H1 (cell line): ENCODE results near the gene GRID1. TPM values are rescaled to one million over a fixed set of nuclear protein-coding genes. Genes with fewer than 3 reads are reported as not detected.

ENCODE experiments used
- CTCF ChIA-PET: fragments of 300-600 bp; sonication (Branson Sonifier 250); formaldehyde crosslinking; loops from one replicate; lab custom pipeline; 2021; ENCODE audit not compliant: partially characterized antibody; lab: Charles Lee
- POLR2A ChIA-PET: fragments of 300-600 bp; sonication (Branson Sonifier 250); formaldehyde crosslinking; loops from one replicate; lab custom pipeline; 2021; ENCODE audit warnings: inconsistent platforms; ENCODE audit not compliant: partially characterized antibody; lab: Charles Lee
- DNase-seq, 2 experiments: peaks; one replicate each; pipeline versions ENCODE4 v3.0.0 to v3.0.0-alpha.2; 2010 to 2022; ENCODE audit warnings: low spot score in 2 of 2, low read depth in 1 of 2, mixed read lengths in 1 of 2
- FAIRE-seq: peaks from 2 replicates; lab custom pipeline; 2011; peaks lifted over from hg19 to GRCh38; lab: Jason Lieb, UNC
- H2AFZ ChIP-seq: 2 replicates; pipeline ENCODE4 v1.8.1; 2012; ENCODE audit warnings: low read length, inconsistent platforms
- H2AK5ac ChIP-seq: 2 replicates; pipeline ENCODE4 v1.6.1; 2013; ENCODE audit warnings: low read depth, low read length
- H2BK120ac ChIP-seq: replicated peaks from 2 replicates; pipeline ENCODE3; 2013; ENCODE audit warnings: low read depth, low read length, inconsistent platforms
- H2BK12ac ChIP-seq: 2 replicates; pipeline ENCODE4 v1.6.1; 2013; ENCODE audit warnings: low read depth, low read length
- H2BK15ac ChIP-seq: 2 replicates; pipeline ENCODE4 v1.6.1; 2013; ENCODE audit warnings: low read length
- H2BK20ac ChIP-seq: 2 replicates; pipeline ENCODE4 v1.6.1; 2013; ENCODE audit warnings: low read length
- H2BK5ac ChIP-seq: 2 replicates; pipeline ENCODE4 v1.6.1; 2013; ENCODE audit warnings: low read depth, low read length
- H3K14ac ChIP-seq: 2 replicates; pipeline ENCODE4 v1.6.1; 2013; ENCODE audit warnings: inconsistent platforms; ENCODE audit not compliant: insufficient read length
- H3K18ac ChIP-seq: 2 replicates; pipeline ENCODE4 v1.6.1; 2013; ENCODE audit warnings: low read length; ENCODE audit errors: extremely low read depth
- H3K23ac ChIP-seq: 2 replicates; pipeline ENCODE4 v1.6.1; 2013; ENCODE audit warnings: inconsistent platforms; ENCODE audit not compliant: insufficient read length
- H3K23me2 ChIP-seq: 2 replicates; pipeline ENCODE4 v1.6.1; 2013; ENCODE audit warnings: low read depth, low read length
- H3K27ac ChIP-seq: 2 replicates; pipeline ENCODE4 v1.6.1; 2011; ENCODE audit warnings: low read depth, low read length, inconsistent platforms
- H3K27me3 ChIP-seq, 4 experiments: replicated peaks in 1 of 4; 1 replicate in 1 of 4; 2 replicates in 3 of 4; pipeline versions ENCODE4 v1.6.1 to v1.8.1; 2011 to 2013; ENCODE audit warnings: low read length in 3 of 4, mild to moderate bottlenecking in 3 of 4, inconsistent platforms in 2 of 4, mixed read lengths in 2 of 4, moderate library complexity in 1 of 4; ENCODE audit not compliant: control insufficient read depth in 3 of 4, insufficient read depth in 3 of 4; ENCODE audit errors: extremely low read depth in 1 of 4
- H3K36me3 ChIP-seq, 4 experiments: 2 replicates each; pipeline versions ENCODE4 v1.6.1 to v1.8.1; 2011 to 2013; ENCODE audit warnings: mild to moderate bottlenecking in 4 of 4, low read length in 3 of 4, moderate library complexity in 2 of 4, control low read depth in 1 of 4, inconsistent platforms in 1 of 4; ENCODE audit not compliant: insufficient read depth in 4 of 4, control insufficient read depth in 2 of 4
- H3K4ac ChIP-seq: replicated peaks from 2 replicates; pipeline ENCODE3; 2013; ENCODE audit warnings: low read length, low read depth, mixed read lengths, inconsistent platforms; ENCODE audit not compliant: insufficient read length
- H3K4me1 ChIP-seq, 4 experiments: replicated peaks in 1 of 4; 1 replicate in 1 of 4; 2 replicates in 3 of 4; pipeline versions ENCODE4 v1.6.1 to v1.8.1; 2011 to 2013; ENCODE audit warnings: low read length in 3 of 4, inconsistent platforms in 2 of 4, mixed read lengths in 1 of 4; ENCODE audit not compliant: insufficient read depth in 4 of 4, control insufficient read depth in 3 of 4
- H3K4me2 ChIP-seq, 2 experiments: 2 replicates each; pipeline versions ENCODE4 v1.6.1 to v1.8.1; 2011 to 2013; ENCODE audit warnings: low read depth in 2 of 2, low read length in 2 of 2, control low read depth in 1 of 2, inconsistent platforms in 1 of 2, mild to moderate bottlenecking in 1 of 2; ENCODE audit not compliant: insufficient read depth in 1 of 2
- H3K4me3 ChIP-seq, 4 experiments: fragments of 200-600, 300-600 bp in 1 of 4; sonication (generic), shearing (Covaris generic), sonication (Bioruptor Twin) in 1 of 4; 2 replicates each; pipeline versions ENCODE4 v1.5.1 to v1.8.1; 2011 to 2016; ENCODE audit warnings: low read length in 4 of 4, low read depth in 3 of 4, control low read depth in 2 of 4, inconsistent platforms in 2 of 4, mild to moderate bottlenecking in 2 of 4, mixed read lengths in 1 of 4, moderate library complexity in 1 of 4; ENCODE audit not compliant: insufficient read depth in 2 of 4; ENCODE audit errors: extremely low read depth in 1 of 4
- H3K56ac ChIP-seq: replicated peaks from 2 replicates; pipeline ENCODE3; 2013; ENCODE audit warnings: low read depth, mild to moderate bottlenecking, mixed read lengths, low read length, inconsistent platforms; ENCODE audit not compliant: insufficient read length
- H3K79me1 ChIP-seq: 2 replicates; pipeline ENCODE4 v1.6.1; 2013; ENCODE audit warnings: low read depth, low read length, control low read depth
- H3K79me2 ChIP-seq, 2 experiments: 2 replicates each; pipeline versions ENCODE4 v1.6.1 to v1.8.1; 2012 to 2013; ENCODE audit warnings: low read length in 2 of 2, mild to moderate bottlenecking in 2 of 2, inconsistent platforms in 1 of 2; ENCODE audit not compliant: insufficient read depth in 2 of 2, control insufficient read depth in 1 of 2
- H3K9ac ChIP-seq, 4 experiments: replicated peaks in 1 of 4; 1 replicate in 1 of 4; 2 replicates in 3 of 4; pipeline versions ENCODE4 v1.6.1 to v1.8.1; 2011 to 2013; ENCODE audit warnings: low read depth in 3 of 4, low read length in 3 of 4, control low read depth in 2 of 4, mild to moderate bottlenecking in 2 of 4, moderate library complexity in 2 of 4, inconsistent platforms in 1 of 4; ENCODE audit errors: extremely low read depth in 1 of 4
- H3K9me3 ChIP-seq, 2 experiments: 2 replicates each; pipeline versions ENCODE4 v1.6.1 to v1.8.1; 2012 to 2013; ENCODE audit warnings: mild to moderate bottlenecking in 2 of 2, moderate library complexity in 2 of 2, control low read depth in 1 of 2, inconsistent platforms in 1 of 2, low read depth in 1 of 2, low read length in 1 of 2, mixed read lengths in 1 of 2; ENCODE audit not compliant: insufficient read depth in 2 of 2
- H4K20me1 ChIP-seq, 2 experiments: replicated peaks in 1 of 2; 2 replicates each; pipeline versions ENCODE3 to v1.8.1; 2011 to 2013; ENCODE audit warnings: inconsistent platforms in 2 of 2, low read length in 2 of 2, mild to moderate bottlenecking in 1 of 2; ENCODE audit not compliant: insufficient read depth in 2 of 2, control insufficient read depth in 1 of 2
- H4K5ac ChIP-seq: 2 replicates; pipeline ENCODE4 v1.6.1; 2013; ENCODE audit warnings: low read length, low read depth, mixed read lengths, inconsistent platforms; ENCODE audit not compliant: insufficient read length
- H4K8ac ChIP-seq: 2 replicates; pipeline ENCODE4 v1.8.0; 2013; ENCODE audit warnings: mild to moderate bottlenecking, moderate library complexity, low read length, inconsistent platforms; ENCODE audit not compliant: insufficient read depth; ENCODE audit errors: extremely low read depth
- H4K91ac ChIP-seq: replicated peaks from 2 replicates; pipeline ENCODE3; 2013; ENCODE audit warnings: low read length, mixed read lengths, inconsistent platforms; ENCODE audit not compliant: insufficient read length
- CHD2 ChIP-seq: IDR thresholded peaks from 2 replicates; pipeline ENCODE4 v1.6.1; 2012; ENCODE audit warnings: low read length, improper control_type of control experiment
- GTF2F1 ChIP-seq: IDR thresholded peaks from 2 replicates; pipeline ENCODE4 v1.6.1; 2012; ENCODE audit warnings: low read depth, low read length, improper control_type of control experiment, borderline replicate concordance
- JUND ChIP-seq: IDR thresholded peaks from 2 replicates; pipeline ENCODE4 v1.6.1; 2011; ENCODE audit warnings: mild to moderate bottlenecking, improper control_type of control experiment, low read length
- POLR2AphosphoS5 ChIP-seq: IDR thresholded peaks from 2 replicates; pipeline ENCODE4 v1.6.1; 2011; ENCODE audit warnings: low read depth, low read length
- SUZ12 ChIP-seq: fragments of 200-600 bp; sonication (generic); IDR thresholded peaks from 2 replicates; pipeline ENCODE4 v1.6.1; 2012; ENCODE audit warnings: mild to moderate bottlenecking, inconsistent platforms, low read length, moderate library complexity, mixed read lengths
- TCF12 ChIP-seq: IDR thresholded peaks from 2 replicates; pipeline ENCODE4 v1.6.1; 2011; ENCODE audit warnings: low read depth, mild to moderate bottlenecking, low read length
- YY1 ChIP-seq: IDR thresholded peaks from 2 replicates; pipeline ENCODE4 v1.6.1; 2011; ENCODE audit warnings: low read depth, mild to moderate bottlenecking, low read length
- WGBS, 2 experiments: shearing (Covaris generic) in 1 of 2; methylation state at CpG; one replicate each; pipeline versions ENCODE4 v1.1.6 to v1.1.7; 2013 to 2015; ENCODE audit warnings: low lambda C conversion rate in 2 of 2, mixed read lengths in 2 of 2, inconsistent platforms in 1 of 2, low coverage in 1 of 2, missing lambda C conversion rate in 1 of 2; ENCODE audit not compliant: insufficient replicate concordance in 2 of 2, insufficient coverage in 1 of 2, insufficient read length in 1 of 2; ENCODE audit errors: extremely low coverage in 1 of 2, missing lambda C conversion rate in 1 of 2; 5-methylcytosine and 5-hydroxymethylcytosine counted together
- polyA plus RNA-seq, 7 experiments: library from polyadenylated mRNA; depleted of rRNA in 3 of 7; stranded (reverse) in 5 of 7; unstranded in 2 of 7; fragments of >200 nt in 5 of 7; fragments of 200-250 nt in 2 of 7; gene quantifications; 1 replicate in 5 of 7; 2 replicates in 1 of 7; 4 replicates in 1 of 7; pipeline versions ENCODE4 v1.2.1 to v1.2.3, GENCODE V29; 2011 to 2013; ENCODE audit warnings: missing spikeins in 2 of 7, mixed read lengths in 2 of 7
- total RNA-seq: library from RNA; stranded (reverse); fragmentation: NEBNext Ultra II Directional; extraction: Animal tissue kit (Norgen Biotek cat#: 25700); gene quantifications from 2 replicates; pipeline ENCODE4 v1.2.1, GENCODE V29; 2021

The GRID1 gene
- total and polyA plus RNA-seq, 2 of the 8 experiments (the other 6 are each of a cell fraction or from before 2014, with no cell fraction given), result 0.22 to 0.30 TPM

GRCh38 chr10:85643845-85644525 lies 722.6 kb downstream of the GRID1 start:
- Histone ChIP-seq H3K56ac (no peak overlapping the region), H2AK5ac (no peak overlapping the region), H3K4me3 (no peak overlapping the region), H3K23me2 (no peaks in the 10 kb centered on the region), H4K20me1 (no peaks in the 10 kb centered on the region), H2BK5ac (no peak overlapping the region), H2BK15ac (no peak overlapping the region), H3K4me1 (no peaks in the 10 kb centered on the region), H3K4me2 (no peak overlapping the region), H2BK120ac (no peak overlapping the region), H3K9me3 (no peaks in the 10 kb centered on the region), H2AFZ (no peak overlapping the region), H4K8ac (no peak overlapping the region), H3K27me3 (no peaks in the 10 kb centered on the region), H3K27ac (no peak overlapping the region), H3K4ac (no peak overlapping the region), H3K14ac (no peak overlapping the region), H3K36me3 (no peaks in the 10 kb centered on the region), H3K79me2 (no peaks in the 10 kb centered on the region), H3K18ac (no peak overlapping the region), H3K79me1 (no peaks in the 10 kb centered on the region), H4K5ac (no peak overlapping the region), H2BK20ac (no peak overlapping the region), H4K91ac (no peak overlapping the region), H2BK12ac (no peak overlapping the region), H3K23ac (no peak overlapping the region), H3K9ac (no peak overlapping the region)
- DNase-seq (no peak), FAIRE-seq (no peak)
- TF ChIP-seq GTF2F1 (no peak), YY1 (no peak), CHD2 (no peak), TCF12 (no peak), POLR2AphosphoS5 (no peak), SUZ12 (no peak), JUND (no peak)
- WGBS, 2 experiments, result 91% methylated on average over 6 of the region's 6 CpGs; no CpG with 5 or more reads in 1 of the 2 experiments
- ChIA-PET POLR2A (no interaction called here), CTCF (no interaction called here)
